ENCODE measurements around the gene SMG6. TPM values are rescaled to one million over a fixed set of nuclear protein-coding genes. Genes with fewer than 3 reads are reported as not detected.
"Not testable (repeated sequence)": the region's sequence is repeated elsewhere in the genome, so short reads cannot be mapped to it uniquely, and the experiment has no call there.

SMG6 gene
- total RNA-seq, 1 donor from 2014 or later, result 28.8 TPM

GRCh38 chr17:2264067-2264860 is 39.3 kb downstream of the SMG6 start:
- peaks cover 31% of the 10 kb centered on the region for H3K4me1 ChIP-seq
- H3K27ac ChIP-seq, result peak overlapping the region; percentile 33
- H3K9me3 ChIP-seq, result no peaks in the 10 kb centered on the region
- no peak overlapping the region for H3K4me3 ChIP-seq
- H3K27me3 ChIP-seq, result no peaks in the 10 kb centered on the region
- DNase-seq (no peak), ATAC-seq (no peak)
- H3K36me3 ChIP-seq, result peaks cover 6% of the 10 kb centered on the region
- intact Hi-C loops (cut with DNase I), result no loop called here
- no peak for TF ChIP-seq CTCF (IDR thresholded peaks at IDR 0.05)

- peaks cover 31% of the 10 kb centered on the region for H3K4me1 ChIP-seq
- DNase-seq (no peak), ATAC-seq (no peak)
- no peaks in the 10 kb centered on the region for H3K9me3 ChIP-seq
- no peak overlapping the region for H3K4me3 ChIP-seq
- no peaks in the 10 kb centered on the region for H3K27me3 ChIP-seq
- H3K36me3 ChIP-seq, result peaks cover 4% of the 10 kb centered on the region
- peak overlapping the region; percentile 33 for H3K27ac ChIP-seq
- no peak for TF ChIP-seq CTCF (IDR thresholded peaks at IDR 0.05)
- intact Hi-C loops (cut with DNase I), result no loop called here
Observed at GRCh38 chr17:2263183-2264066, 40.2 kb downstream of the SMG6 start.

GRCh38 chr17:2262135-2262587 is 41.4 kb downstream of the SMG6 start:
- no peak for TF ChIP-seq CTCF (IDR thresholded peaks at IDR 0.05)
- intact Hi-C loops (cut with DNase I), result no loop called here

GRCh38 chr17:2259769-2260536 is 43.6 kb downstream of the SMG6 start:
- DNase-seq (no peak), ATAC-seq (no peak)
- no peak for TF ChIP-seq CTCF (IDR thresholded peaks at IDR 0.05)
- Histone ChIP-seq H3K27me3 (no peaks in the 10 kb centered on the region), H3K27ac (no peak overlapping the region), H3K4me1 (peaks cover 24% of the 10 kb centered on the region), H3K36me3 (no peaks in the 10 kb centered on the region), H3K4me3 (no peak overlapping the region), H3K9me3 (no peaks in the 10 kb centered on the region)
- intact Hi-C loops (cut with DNase I), result no loop called here

More at GRCh38 chr17:2262135-2262587, 41.4 kb downstream of the SMG6 start:
- Histone ChIP-seq H3K4me1 (peaks cover 31% of the 10 kb centered on the region), H3K9me3 (no peaks in the 10 kb centered on the region), H3K4me3 (no peak overlapping the region), H3K36me3 (peaks cover 4% of the 10 kb centered on the region), H3K27ac (peak overlapping the region; percentile 26), H3K27me3 (no peaks in the 10 kb centered on the region)
- DNase-seq (no peak), ATAC-seq (no peak)

GRCh38 chr17:2258830-2259229 is 44.8 kb downstream of the SMG6 start:
- H3K27me3 ChIP-seq; H3K27ac ChIP-seq; H3K4me3 ChIP-seq; H3K9me3 ChIP-seq; intact Hi-C loops (cut with DNase I); DNase-seq; H3K36me3 ChIP-seq; ATAC-seq: not testable (repeated sequence)
- H3K4me1 ChIP-seq, result peaks cover 14% of the 10 kb centered on the region
